ENCODE results near the gene RASAL1.

The RASAL1 gene

GRCh38 chr12:113070117-113070906 lies 65.2 kb downstream of the RASAL1 start:
- TF ChIP-seq POLR2AphosphoS5 (IDR thresholded peaks at IDR 0.05; ENCODE audit: low read depth, low read length), result no peak
- TF ChIP-seq TAF1 (IDR thresholded peaks at IDR 0.05; ENCODE audit: borderline replicate concordance, insufficient read depth, low read length), result no peak
- no peak for TF ChIP-seq REST (IDR thresholded peaks at IDR 0.05; ENCODE audit: insufficient read depth in 1 of 2, low read depth in 2 of 2, low read length in 2 of 2)
- no peak for TF ChIP-seq FOXP2 (optimal IDR thresholded peaks at IDR 0.05; ENCODE audit: borderline replicate concordance, extremely low read depth, extremely low read length, insufficient read depth)
- TF ChIP-seq SIN3A (IDR thresholded peaks at IDR 0.05; ENCODE audit: borderline replicate concordance, insufficient read depth, low read length), result no peak

GRCh38 chr12:113069751-113070116 lies 65.8 kb downstream of the RASAL1 start:
- TF ChIP-seq POLR2AphosphoS5 (IDR thresholded peaks at IDR 0.05; ENCODE audit: low read depth, low read length) (no peak), TAF1 (IDR thresholded peaks at IDR 0.05; ENCODE audit: borderline replicate concordance, insufficient read depth, low read length) (no peak), REST (IDR thresholded peaks at IDR 0.05; ENCODE audit: insufficient read depth in 1 of 2, low read depth in 2 of 2, low read length in 2 of 2) (no peak), SIN3A (IDR thresholded peaks at IDR 0.05; ENCODE audit: borderline replicate concordance, insufficient read depth, low read length) (no peak)

- TF ChIP-seq SIN3A (IDR thresholded peaks at IDR 0.05; ENCODE audit: borderline replicate concordance, insufficient read depth, low read length) (no peak), REST (IDR thresholded peaks at IDR 0.05; ENCODE audit: insufficient read depth in 1 of 2, low read depth in 2 of 2, low read length in 2 of 2) (no peak), POLR2AphosphoS5 (IDR thresholded peaks at IDR 0.05; ENCODE audit: low read depth, low read length) (no peak), TAF1 (IDR thresholded peaks at IDR 0.05; ENCODE audit: borderline replicate concordance, insufficient read depth, low read length) (no peak), FOXP2 (optimal IDR thresholded peaks at IDR 0.05; ENCODE audit: borderline replicate concordance, extremely low read depth, extremely low read length, insufficient read depth) (no peak)
Measured at GRCh38 chr12:113069149-113069548, 66.4 kb downstream of the RASAL1 start.

- no peak for TF ChIP-seq SIN3A (IDR thresholded peaks at IDR 0.05; ENCODE audit: borderline replicate concordance, insufficient read depth, low read length)
- TF ChIP-seq REST (IDR thresholded peaks at IDR 0.05; ENCODE audit: insufficient read depth in 1 of 2, low read depth in 2 of 2, low read length in 2 of 2), result no peak
- TF ChIP-seq TAF1 (IDR thresholded peaks at IDR 0.05; ENCODE audit: borderline replicate concordance, insufficient read depth, low read length), result no peak
- TF ChIP-seq POLR2AphosphoS5 (IDR thresholded peaks at IDR 0.05; ENCODE audit: low read depth, low read length), result no peak
Measured at GRCh38 chr12:113067987-113068935, 67.3 kb downstream of the RASAL1 start.

All from PFSK-1 (cell line).